Activated CD8-positive, alpha-beta memory T cell treated with anti-CD3 and anti-CD28 coated beads, Interleukin-2, amount 50 U/mL, for 24 hours (primary cell): ENCODE measurements around the gene CBLB.

Experiments
- DNase-seq: peaks from one replicate; pipeline ENCODE4 v3.0.0-alpha.2; 2020; ENCODE audit errors: extremely low read depth

The CBLB gene

GRCh38 chr3:105846809-105847208 lies 22.0 kb downstream of the CBLB start:
- no peak for DNase-seq

DNA sequence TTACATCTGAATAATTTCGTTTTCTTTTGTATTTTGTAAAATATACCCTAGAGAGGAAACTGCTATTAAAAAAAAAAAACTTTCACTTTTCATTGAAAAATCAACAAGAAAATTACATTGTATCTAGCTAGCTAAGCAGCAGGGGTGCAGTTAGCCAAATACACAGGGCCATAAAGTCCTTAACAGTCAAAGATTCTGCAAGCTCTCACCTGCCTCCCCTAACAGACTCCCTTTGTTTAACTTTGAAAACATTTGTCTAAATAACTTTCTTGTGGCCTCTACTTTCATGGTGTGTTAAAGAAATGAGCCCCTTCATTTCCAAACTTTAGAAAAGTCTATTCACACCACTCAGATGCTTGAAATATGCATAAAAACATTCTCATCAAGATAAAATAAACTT lies 23.3 kb downstream of the CBLB start:
- DNase-seq, result no peak

- DNase-seq, result no peak
Observed at GRCh38 chr3:105844704-105845103, 24.1 kb downstream of the CBLB start.

- no peak for DNase-seq
Observed at GRCh38 chr3:105843994-105844393, 24.8 kb downstream of the CBLB start.

DNA sequence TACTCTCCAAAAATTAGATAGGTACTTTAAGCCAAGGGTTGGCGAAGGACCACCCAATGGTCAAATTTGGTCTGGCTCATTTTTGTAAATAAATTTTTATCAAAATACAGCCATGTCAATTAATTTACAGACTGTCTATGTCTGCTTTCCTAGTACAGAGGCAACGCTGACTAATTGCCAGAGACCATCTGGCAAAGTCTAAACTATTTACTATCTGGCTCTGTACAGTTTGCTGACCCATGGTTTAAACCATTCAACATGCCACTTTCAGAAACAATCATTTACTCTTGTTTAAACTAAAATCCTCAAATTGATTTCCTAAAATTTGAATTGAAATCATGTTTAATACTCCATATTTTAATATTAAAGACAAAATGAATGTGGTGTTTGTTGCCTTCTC lies 25.9 kb downstream of the CBLB start:
- DNase-seq, result no peak

DNA sequence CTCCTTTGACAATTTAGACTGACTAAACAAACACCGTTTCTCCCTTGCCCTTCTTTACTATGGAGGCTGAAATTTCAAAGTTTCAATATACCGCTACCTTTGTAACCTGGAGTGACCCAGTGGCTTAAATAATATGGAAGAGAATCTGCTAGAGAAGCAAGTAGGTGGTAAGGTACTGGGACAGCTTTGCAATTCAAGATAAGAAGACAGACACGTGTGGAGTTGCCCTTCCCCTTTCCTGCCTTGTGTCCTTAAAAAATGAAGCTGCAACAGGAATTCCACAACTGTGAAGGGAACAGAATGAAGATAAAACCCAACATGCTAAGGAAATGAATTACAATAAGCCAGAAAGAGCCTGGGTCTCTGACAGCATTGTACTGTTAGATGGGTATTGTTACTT lies 26.4 kb downstream of the CBLB start:
- DNase-seq, result no peak

GRCh38 chr3:105837947-105838346 lies 30.9 kb downstream of the CBLB start:
- DNase-seq, result no peak

- DNase-seq, result no peak
Observed at GRCh38 chr3:105837143-105837740, 31.6 kb downstream of the CBLB start.

GRCh38 chr3:105836533-105836932 lies 32.3 kb downstream of the CBLB start:
- no peak for DNase-seq

GRCh38 chr3:105835606-105836005 lies 33.2 kb downstream of the CBLB start:
- no peak for DNase-seq

DNA sequence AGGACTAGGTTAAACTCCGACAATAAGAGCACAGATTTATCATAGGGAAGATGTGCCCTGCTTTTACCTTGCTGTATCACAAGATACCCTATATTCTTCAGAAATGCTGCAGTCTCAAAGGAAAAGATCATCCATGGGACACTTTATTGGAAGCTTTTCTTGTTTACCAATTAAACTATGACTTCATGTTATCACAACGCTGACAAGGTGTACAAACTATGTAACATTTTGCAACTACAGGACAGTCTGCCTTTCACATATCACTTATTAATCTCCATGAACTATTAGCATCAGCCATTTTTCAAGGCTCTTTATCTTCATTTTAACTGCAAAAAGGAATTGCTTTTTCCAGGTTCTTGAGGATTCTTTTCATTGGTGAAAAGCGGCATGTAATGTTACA lies 34.0 kb downstream of the CBLB start:
- DNase-seq, result no peak

- DNase-seq, result no peak
Observed at GRCh38 chr3:105832644-105833043, 36.2 kb downstream of the CBLB start.

GRCh38 chr3:105830836-105831235 lies 38.0 kb downstream of the CBLB start:
- DNase-seq, result no peak

- DNase-seq, result no peak
Observed at GRCh38 chr3:105829871-105830622, 38.8 kb downstream of the CBLB start.

DNA sequence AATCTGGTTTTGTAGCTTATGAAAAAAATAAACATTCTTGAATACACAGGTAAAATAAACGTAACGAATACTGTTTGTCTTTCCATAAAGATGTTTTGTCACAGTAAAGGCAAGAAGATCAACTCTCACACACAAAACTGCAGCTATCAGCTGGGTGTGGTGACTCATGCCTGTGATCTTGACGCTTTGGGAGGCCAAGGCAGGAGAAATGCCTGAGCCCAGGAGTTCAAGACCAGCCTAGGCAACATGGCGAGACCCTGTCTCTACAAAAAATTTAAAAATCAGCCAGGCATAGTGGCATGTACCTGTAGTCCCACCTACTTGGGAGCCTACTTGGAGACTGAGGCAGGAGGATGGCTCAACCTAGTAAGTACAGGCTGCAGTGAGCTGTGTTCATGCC lies 39.6 kb downstream of the CBLB start:
- DNase-seq, result no peak

DNA sequence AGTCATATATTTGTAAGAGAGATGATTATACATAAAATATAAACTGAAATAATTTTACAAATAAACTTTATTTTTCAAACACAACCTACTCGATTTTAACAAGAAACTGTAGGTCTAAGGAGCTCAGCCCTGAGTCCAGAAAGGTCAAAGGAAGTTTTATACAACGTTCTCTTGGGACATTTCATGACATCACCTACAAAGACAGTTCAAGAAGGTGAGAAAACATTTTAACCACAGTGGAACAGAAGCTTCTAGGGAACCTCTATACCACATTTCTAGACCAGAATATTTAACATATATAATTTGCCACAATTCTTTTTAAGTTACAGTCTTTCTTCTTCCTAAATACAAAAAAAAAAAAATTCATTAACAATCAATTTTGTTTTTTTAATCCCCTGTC lies 40.1 kb downstream of the CBLB start:
- no peak for DNase-seq

- no peak for DNase-seq
Observed at GRCh38 chr3:105827959-105828358, 40.9 kb downstream of the CBLB start.

- no peak for DNase-seq
Observed at GRCh38 chr3:105826778-105827634, 41.8 kb downstream of the CBLB start.

DNA sequence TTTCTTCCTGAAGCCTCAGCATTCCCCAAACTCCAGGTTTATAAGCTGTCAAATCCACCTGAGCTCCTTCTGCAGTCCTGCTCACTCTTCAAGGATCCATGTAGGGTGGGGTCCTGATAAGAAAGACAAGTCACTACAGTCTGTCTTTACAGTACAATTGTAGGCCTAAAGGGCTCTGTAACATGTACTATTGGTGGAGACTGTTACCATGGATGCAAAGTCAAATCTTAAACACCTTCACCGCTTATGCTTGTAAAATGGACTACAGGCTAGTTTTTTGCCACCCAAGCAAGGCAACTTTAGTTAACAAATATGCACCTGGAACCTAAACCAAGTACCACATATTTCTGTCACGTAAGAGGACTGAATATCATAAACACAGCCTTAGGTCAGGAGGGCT lies 44.7 kb downstream of the CBLB start:
- DNase-seq, result no peak

GRCh38 chr3:105823149-105823867 lies 45.5 kb downstream of the CBLB start:
- no peak for DNase-seq

DNA sequence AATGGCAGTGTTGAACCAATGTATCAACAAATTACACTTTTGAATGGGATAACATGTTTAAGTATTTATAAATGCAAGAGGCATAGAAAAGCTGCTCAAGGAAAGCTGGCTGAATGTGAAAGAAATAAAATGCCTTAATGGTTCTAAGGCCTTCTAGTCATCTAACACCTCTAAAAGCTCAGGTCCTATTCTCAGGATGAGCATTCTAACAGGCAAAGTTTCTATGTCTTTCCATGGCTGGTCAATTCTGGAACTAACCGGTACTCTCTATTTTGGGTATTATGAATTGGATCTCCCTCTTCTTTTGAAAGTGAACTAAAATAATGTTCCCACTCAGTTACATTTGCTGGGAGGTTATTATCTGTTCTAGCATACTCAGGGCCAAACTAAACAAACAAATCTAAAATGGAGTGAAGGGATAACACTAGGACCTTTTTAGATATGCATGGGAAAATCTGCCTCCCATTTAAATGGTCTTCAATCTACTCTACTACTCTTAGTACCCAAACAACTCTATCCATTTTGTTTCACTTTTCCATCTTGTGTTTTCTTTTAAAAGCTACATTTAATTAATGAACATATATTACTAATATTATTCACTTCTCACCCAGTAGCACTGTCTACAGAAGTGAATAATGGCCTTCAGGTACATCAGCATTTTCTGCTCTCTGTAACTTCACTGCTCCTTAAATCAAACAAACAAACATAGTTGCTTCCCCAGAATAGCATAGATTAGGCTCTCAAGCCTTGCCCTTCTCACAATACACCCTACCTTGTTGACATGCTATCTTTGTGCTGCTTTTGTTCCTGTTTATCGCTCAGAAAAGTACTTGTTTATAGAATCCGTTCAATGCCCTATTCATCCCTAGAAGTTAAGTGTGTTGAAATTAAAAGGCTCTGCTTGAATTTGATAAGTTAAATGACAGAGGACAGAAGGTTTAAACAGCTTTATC lies 46.4 kb downstream of the CBLB start:
- no peak for DNase-seq
